ENCODE results near the gene UVRAG.

The UVRAG gene

GRCh38 chr11:75793966-75794365, 21.0 kb upstream of the UVRAG start:
- H3K79me1 ChIP-seq (ENCODE audit: low read depth, low read length): no peaks in the 10 kb centered on the region
- H3K36me3 ChIP-seq (replicated peaks in 1 of 2; ENCODE audit: control insufficient read depth in 2 of 2, insufficient read depth in 2 of 2, low read length in 2 of 2): no peaks in the 10 kb centered on the region
- WGBS, 2 donors (ENCODE audit: extremely low coverage in 2 of 2, insufficient read length in 2 of 2, insufficient replicate concordance in 1 of 2): no CpG with 5 or more reads among the region's 2 CpGs

GRCh38 chr11:75795276-75796090, 19.5 kb upstream of the UVRAG start:
- Histone ChIP-seq H2AFZ (ENCODE audit: low read length) (no peak overlapping the region), H2BK15ac (ENCODE audit: low read length) (no peak overlapping the region), H3K27ac (replicated peaks; ENCODE audit: low read length) (no peak overlapping the region), H3K9ac (ENCODE audit: low read depth, low read length, poor library complexity) (peak overlapping the region; percentile 56), H3K23ac (ENCODE audit: low read depth, low read length, poor library complexity) (no peak overlapping the region), H3K18ac (ENCODE audit: low read length) (no peak overlapping the region), H4K91ac (ENCODE audit: low read depth, low read length, poor library complexity) (no peak overlapping the region), H3K36me3 (replicated peaks in 1 of 2; ENCODE audit: control insufficient read depth in 2 of 2, insufficient read depth in 2 of 2, low read length in 2 of 2) (no peaks in the 10 kb centered on the region), H2BK12ac (ENCODE audit: low read length) (no peak overlapping the region), H4K8ac (ENCODE audit: low read depth, low read length) (no peak overlapping the region), H3K14ac (ENCODE audit: low read length) (no peak overlapping the region), H3K4me2 (ENCODE audit: insufficient read depth, low read length, poor library complexity, severe bottlenecking) (no peak overlapping the region), H2BK120ac (ENCODE audit: low read depth, low read length) (no peak overlapping the region), H3K27me3 (ENCODE audit: control insufficient read depth in 3 of 3, insufficient read depth in 3 of 3, low read depth in 1 of 3, low read length in 3 of 3) (peaks cover 0 to 33% (median 0%) of the 10 kb centered on the region in 3 experiments), H3K4me3 (ENCODE audit: low read length in 2 of 2) (no peak overlapping the region), H3K4me1 (ENCODE audit: control insufficient read depth in 2 of 2, insufficient read depth in 1 of 2, low read depth in 1 of 2, low read length in 2 of 2) (no peaks in the 10 kb centered on the region), H3K79me1 (ENCODE audit: low read depth, low read length) (no peaks in the 10 kb centered on the region), H2BK5ac (ENCODE audit: low read length) (no peak overlapping the region), H3K4ac (ENCODE audit: low read length) (no peak overlapping the region), H2AK5ac (ENCODE audit: low read depth, low read length) (no peak overlapping the region), H3K9me3 (replicated peaks in 1 of 2; ENCODE audit: control insufficient read depth in 2 of 2, insufficient read depth in 1 of 2, low read depth in 1 of 2, low read length in 2 of 2) (no peaks in the 10 kb centered on the region)
- no peak for DNase-seq (ENCODE audit: low spot score)
- WGBS, 2 donors (ENCODE audit: extremely low coverage in 2 of 2, insufficient read length in 2 of 2, insufficient replicate concordance in 1 of 2): no CpG with 5 or more reads among the region's 4 CpGs

More at GRCh38 chr11:75793966-75794365, 21.0 kb upstream of the UVRAG start:
- Histone ChIP-seq H2BK120ac (ENCODE audit: low read depth, low read length) (no peak overlapping the region), H4K91ac (ENCODE audit: low read depth, low read length, poor library complexity) (no peak overlapping the region), H3K9ac (ENCODE audit: low read depth, low read length, poor library complexity) (no peak overlapping the region), H3K4me3 (ENCODE audit: low read length in 2 of 2) (no peak overlapping the region), H3K27me3 (ENCODE audit: control insufficient read depth in 3 of 3, insufficient read depth in 3 of 3, low read depth in 1 of 3, low read length in 3 of 3) (peaks cover 0 to 33% (median 0%) of the 10 kb centered on the region in 3 experiments), H3K18ac (ENCODE audit: low read length) (no peak overlapping the region), H3K4me2 (ENCODE audit: insufficient read depth, low read length, poor library complexity, severe bottlenecking) (no peak overlapping the region), H2AFZ (ENCODE audit: low read length) (no peak overlapping the region), H3K4ac (ENCODE audit: low read length) (no peak overlapping the region), H2BK5ac (ENCODE audit: low read length) (no peak overlapping the region), H3K23ac (ENCODE audit: low read depth, low read length, poor library complexity) (no peak overlapping the region), H4K8ac (ENCODE audit: low read depth, low read length) (no peak overlapping the region), H2BK12ac (ENCODE audit: low read length) (no peak overlapping the region), H2BK15ac (ENCODE audit: low read length) (no peak overlapping the region), H3K9me3 (replicated peaks in 1 of 2; ENCODE audit: control insufficient read depth in 2 of 2, insufficient read depth in 1 of 2, low read depth in 1 of 2, low read length in 2 of 2) (no peaks in the 10 kb centered on the region), H3K27ac (replicated peaks; ENCODE audit: low read length) (no peak overlapping the region), H2AK5ac (ENCODE audit: low read depth, low read length) (no peak overlapping the region), H3K4me1 (ENCODE audit: control insufficient read depth in 2 of 2, insufficient read depth in 1 of 2, low read depth in 1 of 2, low read length in 2 of 2) (no peaks in the 10 kb centered on the region), H3K14ac (ENCODE audit: low read length) (no peak overlapping the region)
- no peak for DNase-seq (ENCODE audit: low spot score)

- Histone ChIP-seq H2BK12ac (ENCODE audit: low read length) (no peak overlapping the region), H2AK5ac (ENCODE audit: low read depth, low read length) (no peak overlapping the region), H3K27me3 (ENCODE audit: control insufficient read depth in 3 of 3, insufficient read depth in 3 of 3, low read depth in 1 of 3, low read length in 3 of 3) (peaks cover 0 to 29% (median 0%) of the 10 kb centered on the region in 3 experiments), H2AFZ (ENCODE audit: low read length) (no peak overlapping the region), H3K18ac (ENCODE audit: low read length) (peak overlapping the region; percentile 68), H3K23ac (ENCODE audit: low read depth, low read length, poor library complexity) (no peak overlapping the region), H3K14ac (ENCODE audit: low read length) (no peak overlapping the region), H3K9me3 (replicated peaks in 1 of 2; ENCODE audit: control insufficient read depth in 2 of 2, insufficient read depth in 1 of 2, low read depth in 1 of 2, low read length in 2 of 2) (no peaks in the 10 kb centered on the region), H3K79me1 (ENCODE audit: low read depth, low read length) (no peaks in the 10 kb centered on the region), H2BK120ac (ENCODE audit: low read depth, low read length) (no peak overlapping the region), H4K91ac (ENCODE audit: low read depth, low read length, poor library complexity) (no peak overlapping the region), H3K4ac (ENCODE audit: low read length) (no peak overlapping the region), H3K36me3 (replicated peaks in 1 of 2; ENCODE audit: control insufficient read depth in 2 of 2, insufficient read depth in 2 of 2, low read length in 2 of 2) (no peaks in the 10 kb centered on the region), H3K4me3 (ENCODE audit: low read length in 2 of 2) (no peak overlapping the region), H2BK5ac (ENCODE audit: low read length) (no peak overlapping the region), H3K4me1 (ENCODE audit: control insufficient read depth in 2 of 2, insufficient read depth in 1 of 2, low read depth in 1 of 2, low read length in 2 of 2) (no peaks in the 10 kb centered on the region), H3K9ac (ENCODE audit: low read depth, low read length, poor library complexity) (peak overlapping the region; percentile 56), H2BK15ac (ENCODE audit: low read length) (peak overlapping the region; percentile 22), H3K4me2 (ENCODE audit: insufficient read depth, low read length, poor library complexity, severe bottlenecking) (no peak overlapping the region), H4K8ac (ENCODE audit: low read depth, low read length) (no peak overlapping the region), H3K27ac (replicated peaks; ENCODE audit: low read length) (no peak overlapping the region)
- no CpG with 5 or more reads among the region's 2 CpGs for WGBS, 2 donors (ENCODE audit: extremely low coverage in 2 of 2, insufficient read length in 2 of 2, insufficient replicate concordance in 1 of 2)
- DNase-seq (ENCODE audit: low spot score): no peak
These were observed 18.9 kb upstream of the UVRAG start for GRCh38 chr11:75796091-75796435.

- H2BK12ac ChIP-seq (ENCODE audit: low read length): peak overlapping the region; percentile 18
These were observed 17.9 kb upstream of the UVRAG start for GRCh38 chr11:75797116-75797515.

More at GRCh38 chr11:75797116-75797515, 17.9 kb upstream of the UVRAG start:
- Histone ChIP-seq H3K4me3 (ENCODE audit: low read length in 2 of 2) (no peak overlapping the region), H2BK15ac (ENCODE audit: low read length) (peak overlapping the region; percentile 65), H3K9ac (ENCODE audit: low read depth, low read length, poor library complexity) (peak overlapping the region; percentile 9), H3K27ac (replicated peaks; ENCODE audit: low read length) (no peak overlapping the region), H4K8ac (ENCODE audit: low read depth, low read length) (no peak overlapping the region), H3K27me3 (ENCODE audit: control insufficient read depth in 3 of 3, insufficient read depth in 3 of 3, low read depth in 1 of 3, low read length in 3 of 3) (peaks cover 0 to 19% (median 0%) of the 10 kb centered on the region in 3 experiments), H4K91ac (ENCODE audit: low read depth, low read length, poor library complexity) (no peak overlapping the region), H3K14ac (ENCODE audit: low read length) (peak overlapping the region; percentile 42), H3K23ac (ENCODE audit: low read depth, low read length, poor library complexity) (peak overlapping the region; percentile 31), H2BK5ac (ENCODE audit: low read length) (no peak overlapping the region), H3K4me1 (ENCODE audit: control insufficient read depth in 2 of 2, insufficient read depth in 1 of 2, low read depth in 1 of 2, low read length in 2 of 2) (no peaks in the 10 kb centered on the region), H2AK5ac (ENCODE audit: low read depth, low read length) (no peak overlapping the region), H3K4ac (ENCODE audit: low read length) (no peak overlapping the region), H2BK120ac (ENCODE audit: low read depth, low read length) (no peak overlapping the region), H3K36me3 (replicated peaks in 1 of 2; ENCODE audit: control insufficient read depth in 2 of 2, insufficient read depth in 2 of 2, low read length in 2 of 2) (no peaks in the 10 kb centered on the region), H3K79me1 (ENCODE audit: low read depth, low read length) (no peaks in the 10 kb centered on the region), H3K9me3 (replicated peaks in 1 of 2; ENCODE audit: control insufficient read depth in 2 of 2, insufficient read depth in 1 of 2, low read depth in 1 of 2, low read length in 2 of 2) (no peaks in the 10 kb centered on the region), H3K4me2 (ENCODE audit: insufficient read depth, low read length, poor library complexity, severe bottlenecking) (no peak overlapping the region), H2AFZ (ENCODE audit: low read length) (no peak overlapping the region), H3K18ac (ENCODE audit: low read length) (peak overlapping the region; percentile 45)
- DNase-seq (ENCODE audit: low spot score): no peak
- WGBS, 2 donors (ENCODE audit: extremely low coverage in 2 of 2, insufficient read length in 2 of 2, insufficient replicate concordance in 1 of 2): no CpG with 5 or more reads among the region's 8 CpGs

Data from neuronal stem cell (in vitro differentiated cells).